HEK293T (cell line): ENCODE data around the gene RAB11FIP4.

Experiments used
- ARNT ChIP-seq: fragments of 450-650 bp; IDR thresholded peaks from 2 replicates; pipeline ENCODE4 v1.6.1; 2017; ENCODE audit warnings: mild to moderate bottlenecking
- HDGF ChIP-seq: fragments of 450-650 bp; IDR thresholded peaks from 2 replicates; pipeline ENCODE4 v1.6.1; 2017; ENCODE audit warnings: antibody characterized with exemption, borderline replicate concordance

DNA sequence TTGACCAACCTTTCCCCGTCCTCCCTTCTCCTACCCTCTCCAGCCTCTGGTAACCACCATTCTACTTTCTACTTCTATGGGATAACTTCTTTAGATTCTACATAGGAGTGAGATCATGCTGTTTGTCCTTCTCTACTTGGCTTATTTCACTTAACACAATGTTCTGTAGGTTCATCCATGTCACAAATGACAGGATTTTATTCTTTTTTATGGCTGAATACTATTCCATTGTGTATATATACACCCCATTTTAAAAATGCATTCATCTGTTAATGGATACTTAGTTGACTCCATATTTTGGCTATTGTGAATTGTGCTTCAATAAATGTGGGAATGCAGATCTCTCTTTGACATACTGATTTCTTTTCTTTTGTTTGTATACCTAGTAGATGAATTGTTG lies 115.0 kb downstream of the RAB11FIP4 start:
- TF ChIP-seq ARNT (no peak), HDGF (no peak)
